GM12878 (cell line): ENCODE measurements around the gene RNASEL. TPM values are rescaled to one million over a fixed set of nuclear protein-coding genes. Genes with fewer than 3 reads are reported as not detected.

Experiments used
- ATAC-seq: fragments of 200-7000 bp; cut with Tn5 transposase; 3 replicates; pipeline ENCODE4 v1.9.1; 2020; ENCODE audit warnings: mild to moderate bottlenecking, moderate library complexity
- BruUV-seq: library from RNA; stranded (reverse); fragments of 400-500 nt; replicated peaks from 2 replicates; lab custom pipeline; 2021; lab: Mats Ljungman, UMichigan
- CTCF ChIA-PET: fragments of 300-600 bp; sonication (Branson Sonifier 250); formaldehyde crosslinking; extraction: SDS; loops from one replicate; lab custom pipeline; 2021; ENCODE audit warnings: inconsistent platforms; lab: Yijun Ruan, JAX
- POLR2A ChIA-PET: fragments of 350-600 bp; formaldehyde crosslinking; extraction: SDS; loops from one replicate; lab custom pipeline; 2021; ENCODE audit warnings: inconsistent platforms; lab: Charles Lee
- RAD21 ChIA-PET: fragments of 300-600 bp; sonication (Branson Sonifier 250); formaldehyde crosslinking; loops from one replicate; lab custom pipeline; 2023; ENCODE audit warnings: antibody characterized with exemption; ENCODE audit not compliant: unreplicated experiment; lab: Charles Lee
- SMC1A ChIA-PET: fragments of 300-600 bp; sonication (Branson Sonifier 250); formaldehyde crosslinking; loops from one replicate; lab custom pipeline; 2023; ENCODE audit not compliant: unreplicated experiment, uncharacterized antibody; lab: Charles Lee
- DNase-seq: peaks from one replicate; pipeline ENCODE4 v3.0.0-alpha.2; 2011; ENCODE audit warnings: low read depth, low spot score
- FAIRE-seq: peaks from 3 replicates; lab custom pipeline; 2011; peaks lifted over from hg19 to GRCh38; lab: Jason Lieb, UNC
- H2AFZ ChIP-seq: 2 replicates; pipeline ENCODE4 v1.6.0; 2011; ENCODE audit warnings: low read depth, low read length, control low read depth; ENCODE audit not compliant: control insufficient read depth
- H3K27ac ChIP-seq: 2 replicates; pipeline ENCODE4 v1.5.1; 2011; ENCODE audit warnings: control low read depth; ENCODE audit not compliant: control insufficient read depth, insufficient read depth
- H3K27me3 ChIP-seq, 2 experiments: replicated peaks in 1 of 2; 2 replicates each; pipeline versions ENCODE4 v1.6.0 to v1.6.1; 2011; ENCODE audit warnings: low read length in 1 of 2; ENCODE audit not compliant: control insufficient read depth in 2 of 2, insufficient read depth in 2 of 2
- H3K36me3 ChIP-seq, 2 experiments: 2 replicates each; pipeline ENCODE4 v1.5.1; 2011; ENCODE audit warnings: low read length in 1 of 2; ENCODE audit not compliant: control insufficient read depth in 2 of 2, insufficient read depth in 2 of 2
- H3K4me1 ChIP-seq: 2 replicates; pipeline ENCODE4 v1.6.1; 2011; ENCODE audit warnings: mild to moderate bottlenecking, low read length, moderate library complexity, mixed read lengths; ENCODE audit not compliant: control insufficient read depth, insufficient read depth
- H3K4me2 ChIP-seq: 2 replicates; pipeline ENCODE4 v1.6.0; 2011; ENCODE audit warnings: control low read depth; ENCODE audit not compliant: control insufficient read depth, insufficient read depth
- H3K4me3 ChIP-seq: fragments of 200-600 bp; sonication (generic); 2 replicates; pipeline ENCODE4 v1.5.1; 2016
- H3K79me2 ChIP-seq: 2 replicates; pipeline ENCODE4 v1.6.0; 2011; ENCODE audit warnings: low read length; ENCODE audit not compliant: control insufficient read depth, insufficient read depth
- H3K9ac ChIP-seq: 2 replicates; pipeline ENCODE4 v1.8.0; 2011; ENCODE audit warnings: low read length, control low read depth, mixed read lengths; ENCODE audit not compliant: control insufficient read depth, insufficient read depth
- H3K9me3 ChIP-seq: replicated peaks from 3 replicates; pipeline ENCODE4 v1.5.1; 2011; ENCODE audit warnings: mild to moderate bottlenecking, low read length; ENCODE audit not compliant: control insufficient read depth, insufficient read depth
- H4K20me1 ChIP-seq: 2 replicates; pipeline ENCODE4 v1.6.0; 2011; ENCODE audit not compliant: control insufficient read depth, insufficient read depth
- BCL11A ChIP-seq: IDR thresholded peaks from 2 replicates; pipeline ENCODE4 v1.6.1; 2011; ENCODE audit warnings: low read depth, low read length
- EZH2 ChIP-seq: IDR thresholded peaks from 2 replicates; pipeline ENCODE4 v1.6.1; 2012; ENCODE audit warnings: low read depth, mild to moderate bottlenecking, control low read depth, inconsistent platforms, low read length, borderline replicate concordance; ENCODE audit not compliant: control insufficient read depth
- FOS ChIP-seq: IDR thresholded peaks from 3 replicates; pipeline ENCODE4 v1.6.1; 2011; ENCODE audit warnings: borderline replicate concordance; ENCODE audit not compliant: insufficient read length; ENCODE audit errors: extremely low read depth
- HDAC6 ChIP-seq: fragments of 200-600 bp; sonication (generic); IDR thresholded peaks from one replicate; pipeline ENCODE4 v1.8.0; 2017; ENCODE audit warnings: antibody characterized with exemption; ENCODE audit not compliant: unreplicated experiment
- IKZF1 ChIP-seq: fragments of 450-650 bp; conservative IDR thresholded peaks from 2 replicates; pipeline ENCODE4 v1.6.1; 2017; ENCODE audit warnings: antibody characterized with exemption, mild to moderate bottlenecking
- PAX8 ChIP-seq: fragments of 450-650 bp; IDR thresholded peaks from 2 replicates; pipeline ENCODE4 v1.6.1; 2017; ENCODE audit warnings: mild to moderate bottlenecking, moderate library complexity
- TBL1XR1 ChIP-seq: IDR thresholded peaks from 2 replicates; pipeline ENCODE4 v1.6.1; 2012; ENCODE audit warnings: low read depth, low read length, improper control_type of control experiment
- TCF7 ChIP-seq: IDR thresholded peaks from 2 replicates; pipeline ENCODE4 v1.6.1; 2014; ENCODE audit warnings: antibody characterized with exemption, borderline replicate concordance
- ZZZ3 ChIP-seq: IDR thresholded peaks from 2 replicates; pipeline ENCODE4 v1.6.1; 2011; ENCODE audit warnings: low read depth; ENCODE audit not compliant: control insufficient read depth, insufficient read length
- in situ Hi-C: fragments of 300-500 bp; cut with MboI; formaldehyde crosslinking; loops from 9 replicates; pipeline ENCODE4 v1.14.3; 2018; ENCODE audit warnings: mixed read lengths
- intact Hi-C: fragments of 100-400 bp; cut with micrococcal nuclease; formaldehyde crosslinking; loops from one replicate; pipeline ENCODE4 v1.14.2; 2022; ENCODE audit not compliant: unreplicated experiment
- polyA plus RNA-seq, 11 experiments: library from polyadenylated mRNA; depleted of rRNA in 4 of 11; unstranded in 6 of 11; stranded (reverse) in 5 of 11; fragments of >200 nt; fragmentation: Nextera tagmentation in 4 of 11; fragmentation: Illumina TruSeq in 1 of 11; extraction: Ambion mirVana in 4 of 11; extraction: Trizol in 1 of 11; gene quantifications; 1 replicate in 1 of 11; 2 replicates in 10 of 11; pipeline versions ENCODE4 v1.2.1 to v1.2.3, GENCODE V29; 2011 to 2016; ENCODE audit warnings: inconsistent platforms in 2 of 11, missing spikeins in 2 of 11, low read depth in 1 of 11
- total RNA-seq, 4 experiments: library from RNA; depleted of rRNA in 3 of 4; stranded (reverse); fragments of >200 nt in 3 of 4; fragmentation: Illumina TruSeq in 1 of 4; extraction: Trizol in 1 of 4; gene quantifications; 2 replicates each; pipeline versions ENCODE4 v1.2.1 to v1.2.3, GENCODE V29; 2013 to 2021
- TF ChIP-seq, protein P1 (sequence below): fragments of 450-650 bp; formaldehyde crosslinking; IDR thresholded peaks from 2 replicates; pipeline ENCODE4 v1.4.0; 2022; ENCODE audit warnings: mild to moderate bottlenecking, moderate library complexity
- TF ChIP-seq, protein P2 (sequence below): fragments of 450-650 bp; IDR thresholded peaks from 2 replicates; pipeline ENCODE4 v1.6.1; 2017; ENCODE audit warnings: mild to moderate bottlenecking
- TF ChIP-seq, protein P3 (sequence below): IDR thresholded peaks from 2 replicates; pipeline ENCODE4 v1.6.1; 2011; ENCODE audit warnings: mild to moderate bottlenecking, low read depth, low read length, moderate library complexity; ENCODE audit not compliant: insufficient replicate concordance
- TF ChIP-seq, protein P4 (sequence below): fragments of 450-650 bp; IDR thresholded peaks from 2 replicates; pipeline ENCODE4 v1.6.1; 2017; ENCODE audit warnings: mild to moderate bottlenecking, moderate library complexity

The RNASEL gene
- total and polyA plus RNA-seq, 10 of the 15 experiments (the other 5 are each of a cell fraction or from before 2014, with no cell fraction given): 3.0 to 10.8 (median 5.0) TPM

DNA sequence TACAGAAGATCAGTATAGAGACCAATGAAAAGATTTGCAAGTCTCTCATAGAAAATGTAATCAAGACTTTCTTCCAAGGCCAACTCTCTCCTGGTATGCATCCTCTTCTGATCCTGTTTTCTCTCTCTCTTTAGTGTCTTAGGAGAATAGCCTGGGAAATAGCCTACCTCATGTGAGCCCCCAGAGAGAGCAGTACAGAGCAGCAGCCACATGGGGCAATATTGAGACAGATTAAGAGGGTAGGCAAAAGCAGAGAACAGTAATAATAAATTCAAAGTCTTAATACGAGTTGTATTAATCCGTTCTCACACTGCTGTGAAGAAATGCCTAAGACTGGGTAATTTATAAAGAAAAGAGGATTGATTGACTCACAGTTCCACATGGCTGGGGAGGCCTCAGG lies 61.4 kb downstream of the RNASEL start (continued):
- TF ChIP-seq, protein P1, sequence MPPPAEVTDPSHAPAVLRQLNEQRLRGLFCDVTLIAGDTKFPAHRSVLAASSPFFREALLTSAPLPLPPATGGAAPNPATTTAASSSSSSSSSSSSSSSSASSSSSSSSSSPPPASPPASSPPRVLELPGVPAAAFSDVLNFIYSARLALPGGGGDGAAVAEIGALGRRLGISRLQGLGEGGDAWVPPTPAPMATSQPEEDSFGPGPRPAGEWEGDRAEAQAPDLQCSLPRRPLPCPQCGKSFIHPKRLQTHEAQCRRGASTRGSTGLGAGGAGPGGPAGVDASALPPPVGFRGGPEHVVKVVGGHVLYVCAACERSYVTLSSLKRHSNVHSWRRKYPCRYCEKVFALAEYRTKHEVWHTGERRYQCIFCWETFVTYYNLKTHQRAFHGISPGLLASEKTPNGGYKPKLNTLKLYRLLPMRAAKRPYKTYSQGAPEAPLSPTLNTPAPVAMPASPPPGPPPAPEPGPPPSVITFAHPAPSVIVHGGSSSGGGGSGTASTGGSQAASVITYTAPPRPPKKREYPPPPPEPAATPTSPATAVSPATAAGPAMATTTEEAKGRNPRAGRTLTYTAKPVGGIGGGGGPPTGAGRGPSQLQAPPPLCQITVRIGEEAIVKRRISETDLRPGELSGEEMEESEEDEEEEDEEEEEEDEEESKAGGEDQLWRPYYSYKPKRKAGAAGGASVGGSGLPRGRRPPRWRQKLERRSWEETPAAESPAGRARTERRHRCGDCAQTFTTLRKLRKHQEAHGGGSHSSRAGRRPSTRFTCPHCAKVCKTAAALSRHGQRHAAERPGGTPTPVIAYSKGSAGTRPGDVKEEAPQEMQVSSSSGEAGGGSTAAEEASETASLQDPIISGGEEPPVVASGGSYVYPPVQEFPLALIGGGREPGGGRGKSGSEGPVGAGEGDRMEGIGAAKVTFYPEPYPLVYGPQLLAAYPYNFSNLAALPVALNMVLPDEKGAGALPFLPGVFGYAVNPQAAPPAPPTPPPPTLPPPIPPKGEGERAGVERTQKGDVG (CRISPR knock-in tag): no peak
- no peak for TF ChIP-seq ZZZ3
- TF ChIP-seq FOS: no peak
- TF ChIP-seq, protein P2, sequence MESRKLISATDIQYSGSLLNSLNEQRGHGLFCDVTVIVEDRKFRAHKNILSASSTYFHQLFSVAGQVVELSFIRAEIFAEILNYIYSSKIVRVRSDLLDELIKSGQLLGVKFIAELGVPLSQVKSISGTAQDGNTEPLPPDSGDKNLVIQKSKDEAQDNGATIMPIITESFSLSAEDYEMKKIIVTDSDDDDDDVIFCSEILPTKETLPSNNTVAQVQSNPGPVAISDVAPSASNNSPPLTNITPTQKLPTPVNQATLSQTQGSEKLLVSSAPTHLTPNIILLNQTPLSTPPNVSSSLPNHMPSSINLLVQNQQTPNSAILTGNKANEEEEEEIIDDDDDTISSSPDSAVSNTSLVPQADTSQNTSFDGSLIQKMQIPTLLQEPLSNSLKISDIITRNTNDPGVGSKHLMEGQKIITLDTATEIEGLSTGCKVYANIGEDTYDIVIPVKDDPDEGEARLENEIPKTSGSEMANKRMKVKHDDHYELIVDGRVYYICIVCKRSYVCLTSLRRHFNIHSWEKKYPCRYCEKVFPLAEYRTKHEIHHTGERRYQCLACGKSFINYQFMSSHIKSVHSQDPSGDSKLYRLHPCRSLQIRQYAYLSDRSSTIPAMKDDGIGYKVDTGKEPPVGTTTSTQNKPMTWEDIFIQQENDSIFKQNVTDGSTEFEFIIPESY: no peak
- TF ChIP-seq IKZF1: no peak
- TF ChIP-seq TCF7: no peak
- no peak for TF ChIP-seq EZH2

DNA sequence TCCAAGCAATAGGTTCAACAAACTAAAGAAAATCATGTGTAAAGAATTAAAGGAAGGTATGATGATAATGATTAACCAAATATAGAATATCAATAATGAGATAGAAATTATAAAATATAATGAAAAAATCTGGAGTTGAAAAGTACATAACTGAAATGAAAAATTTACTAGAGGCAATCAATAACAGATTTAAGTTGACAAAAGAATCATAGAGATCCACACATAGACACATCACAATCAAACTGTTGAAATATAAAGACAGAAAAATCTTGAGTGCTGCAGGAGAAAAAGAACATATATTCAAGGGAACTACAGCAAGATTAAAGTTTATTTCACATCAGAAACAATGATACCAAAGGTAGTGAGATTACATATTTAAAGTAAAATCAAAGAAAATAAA lies 63.7 kb downstream of the RNASEL start:
- ChIA-PET CTCF (no interaction called here), SMC1A (no interaction called here), RAD21 (no interaction called here), POLR2A (no interaction called here)
- DNase-seq: no peak
- Histone ChIP-seq H3K4me2 (no peak overlapping the region), H3K36me3 (no peaks in the 10 kb centered on the region), H3K9me3 (no peaks in the 10 kb centered on the region; the same call in 1 of the 3 replicates), H2AFZ (no peak overlapping the region), H3K27ac (no peak overlapping the region), H4K20me1 (no peaks in the 10 kb centered on the region), H3K79me2 (no peaks in the 10 kb centered on the region), H3K27me3 (no peaks in the 10 kb centered on the region; a peak in 1 of 4 replicates), H3K4me1 (no peaks in the 10 kb centered on the region), H3K4me3 (no peak overlapping the region), H3K9ac (no peak overlapping the region)
- intact Hi-C loops: no loop called here
- no TSS peak for BruUV-seq
- in situ Hi-C loops: no loop called here
- no peak for FAIRE-seq
- ATAC-seq: no peak
- TF ChIP-seq, protein P3, sequence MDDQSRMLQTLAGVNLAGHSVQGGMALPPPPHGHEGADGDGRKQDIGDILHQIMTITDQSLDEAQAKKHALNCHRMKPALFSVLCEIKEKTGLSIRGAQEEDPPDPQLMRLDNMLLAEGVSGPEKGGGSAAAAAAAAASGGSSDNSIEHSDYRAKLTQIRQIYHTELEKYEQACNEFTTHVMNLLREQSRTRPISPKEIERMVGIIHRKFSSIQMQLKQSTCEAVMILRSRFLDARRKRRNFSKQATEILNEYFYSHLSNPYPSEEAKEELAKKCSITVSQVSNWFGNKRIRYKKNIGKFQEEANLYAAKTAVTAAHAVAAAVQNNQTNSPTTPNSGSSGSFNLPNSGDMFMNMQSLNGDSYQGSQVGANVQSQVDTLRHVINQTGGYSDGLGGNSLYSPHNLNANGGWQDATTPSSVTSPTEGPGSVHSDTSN: no peak
- TF ChIP-seq, protein P4, sequence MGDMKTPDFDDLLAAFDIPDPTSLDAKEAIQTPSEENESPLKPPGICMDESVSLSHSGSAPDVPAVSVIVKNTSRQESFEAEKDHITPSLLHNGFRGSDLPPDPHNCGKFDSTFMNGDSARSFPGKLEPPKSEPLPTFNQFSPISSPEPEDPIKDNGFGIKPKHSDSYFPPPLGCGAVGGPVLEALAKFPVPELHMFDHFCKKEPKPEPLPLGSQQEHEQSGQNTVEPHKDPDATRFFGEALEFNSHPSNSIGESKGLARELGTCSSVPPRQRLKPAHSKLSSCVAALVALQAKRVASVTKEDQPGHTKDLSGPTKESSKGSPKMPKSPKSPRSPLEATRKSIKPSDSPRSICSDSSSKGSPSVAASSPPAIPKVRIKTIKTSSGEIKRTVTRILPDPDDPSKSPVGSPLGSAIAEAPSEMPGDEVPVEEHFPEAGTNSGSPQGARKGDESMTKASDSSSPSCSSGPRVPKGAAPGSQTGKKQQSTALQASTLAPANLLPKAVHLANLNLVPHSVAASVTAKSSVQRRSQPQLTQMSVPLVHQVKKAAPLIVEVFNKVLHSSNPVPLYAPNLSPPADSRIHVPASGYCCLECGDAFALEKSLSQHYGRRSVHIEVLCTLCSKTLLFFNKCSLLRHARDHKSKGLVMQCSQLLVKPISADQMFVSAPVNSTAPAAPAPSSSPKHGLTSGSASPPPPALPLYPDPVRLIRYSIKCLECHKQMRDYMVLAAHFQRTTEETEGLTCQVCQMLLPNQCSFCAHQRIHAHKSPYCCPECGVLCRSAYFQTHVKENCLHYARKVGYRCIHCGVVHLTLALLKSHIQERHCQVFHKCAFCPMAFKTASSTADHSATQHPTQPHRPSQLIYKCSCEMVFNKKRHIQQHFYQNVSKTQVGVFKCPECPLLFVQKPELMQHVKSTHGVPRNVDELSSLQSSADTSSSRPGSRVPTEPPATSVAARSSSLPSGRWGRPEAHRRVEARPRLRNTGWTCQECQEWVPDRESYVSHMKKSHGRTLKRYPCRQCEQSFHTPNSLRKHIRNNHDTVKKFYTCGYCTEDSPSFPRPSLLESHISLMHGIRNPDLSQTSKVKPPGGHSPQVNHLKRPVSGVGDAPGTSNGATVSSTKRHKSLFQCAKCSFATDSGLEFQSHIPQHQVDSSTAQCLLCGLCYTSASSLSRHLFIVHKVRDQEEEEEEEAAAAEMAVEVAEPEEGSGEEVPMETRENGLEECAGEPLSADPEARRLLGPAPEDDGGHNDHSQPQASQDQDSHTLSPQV: no peak
- no peak for TF ChIP-seq TBL1XR1
- TF ChIP-seq PAX8: no peak
- no peak for TF ChIP-seq HDAC6
- no peak for TF ChIP-seq BCL11A
